Duodenal mucosa (tissue), 2 donors: ENCODE data around the gene LYPD6.

Source experiments
- H3K27ac ChIP-seq: one replicate; pipeline ENCODE4 v1.7.0; 2013; ENCODE audit warnings: low read depth, low read length
- H3K27me3 ChIP-seq, 2 donors: one replicate each; pipeline ENCODE4 v1.7.0; 2013; ENCODE audit warnings: low read length in 2 of 2, control low read depth in 1 of 2; ENCODE audit not compliant: insufficient read depth in 2 of 2, control insufficient read depth in 1 of 2
- H3K36me3 ChIP-seq, 2 donors: one replicate each; pipeline ENCODE4 v1.7.0; 2013; ENCODE audit warnings: low read length in 2 of 2, control low read depth in 1 of 2; ENCODE audit not compliant: insufficient read depth in 2 of 2, control insufficient read depth in 1 of 2
- H3K4me1 ChIP-seq, 2 donors: one replicate each; pipeline ENCODE4 v1.7.0; 2013; ENCODE audit warnings: low read length in 2 of 2, control low read depth in 1 of 2; ENCODE audit not compliant: insufficient read depth in 2 of 2, control insufficient read depth in 1 of 2
- H3K4me3 ChIP-seq, 2 donors: one replicate each; pipeline ENCODE4 v1.7.0; 2013; ENCODE audit warnings: low read length in 2 of 2, low read depth in 1 of 2
- H3K9ac ChIP-seq, 2 donors: one replicate each; pipeline ENCODE4 v1.7.0; 2013; ENCODE audit warnings: low read length in 2 of 2, low read depth in 1 of 2
- H3K9me3 ChIP-seq, 2 donors: one replicate each; pipeline ENCODE4 v1.7.0; 2013; ENCODE audit warnings: low read length in 2 of 2, control low read depth in 1 of 2; ENCODE audit not compliant: control insufficient read depth in 1 of 2

LYPD6 gene

DNA sequence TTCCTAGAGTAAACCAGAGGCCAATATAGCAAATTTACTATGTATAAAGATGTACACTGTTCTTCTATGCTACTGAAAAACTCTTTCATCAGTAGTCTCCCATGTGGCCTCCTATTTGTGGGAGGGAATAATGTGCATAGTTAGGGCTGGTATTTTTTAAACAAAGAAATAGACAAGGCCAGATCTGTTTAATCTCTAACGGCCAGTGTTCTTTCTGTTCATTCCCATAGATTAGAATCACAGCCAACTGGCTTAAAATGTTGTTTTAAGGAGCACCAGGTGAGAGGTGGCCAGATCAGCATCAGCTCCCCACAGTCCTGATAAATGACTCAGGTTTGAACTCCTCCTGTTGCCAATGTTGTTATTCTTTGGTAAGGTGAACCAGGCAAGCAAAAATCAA, 12.1 kb downstream of the LYPD6 start:
- Histone ChIP-seq H3K4me3 (no peak overlapping the region), H3K27ac (no peak overlapping the region), H3K4me1 (no peaks in the 10 kb centered on the region), H3K27me3 (no peaks in the 10 kb centered on the region), H3K9ac (no peak overlapping the region), H3K36me3 (no peaks in the 10 kb centered on the region), H3K9me3 (no peaks in the 10 kb centered on the region)

DNA sequence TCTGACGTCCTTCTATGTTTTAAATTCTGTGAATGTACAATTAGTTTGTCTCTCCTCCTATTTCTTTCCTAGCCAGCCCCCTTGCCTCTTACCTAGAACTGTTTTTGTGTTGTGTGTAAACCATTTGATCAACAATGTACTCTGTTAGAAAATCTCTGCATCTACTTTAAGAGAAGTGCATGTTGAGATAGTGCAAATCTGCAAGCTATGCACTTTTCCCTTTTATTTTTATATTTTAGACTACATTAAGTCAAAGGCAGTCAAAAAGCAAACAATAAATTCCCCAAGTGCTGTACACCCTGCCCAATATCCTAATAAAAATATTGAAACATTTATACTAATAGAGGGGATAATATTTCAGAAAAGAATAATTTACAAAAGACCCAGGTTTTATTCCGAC, 13.7 kb downstream of the LYPD6 start:
- Histone ChIP-seq H3K27ac (no peak overlapping the region), H3K4me3 (no peak overlapping the region), H3K9me3 (no peaks in the 10 kb centered on the region), H3K36me3 (no peaks in the 10 kb centered on the region), H3K27me3 (no peaks in the 10 kb centered on the region), H3K4me1 (no peaks in the 10 kb centered on the region), H3K9ac (no peak overlapping the region)

DNA sequence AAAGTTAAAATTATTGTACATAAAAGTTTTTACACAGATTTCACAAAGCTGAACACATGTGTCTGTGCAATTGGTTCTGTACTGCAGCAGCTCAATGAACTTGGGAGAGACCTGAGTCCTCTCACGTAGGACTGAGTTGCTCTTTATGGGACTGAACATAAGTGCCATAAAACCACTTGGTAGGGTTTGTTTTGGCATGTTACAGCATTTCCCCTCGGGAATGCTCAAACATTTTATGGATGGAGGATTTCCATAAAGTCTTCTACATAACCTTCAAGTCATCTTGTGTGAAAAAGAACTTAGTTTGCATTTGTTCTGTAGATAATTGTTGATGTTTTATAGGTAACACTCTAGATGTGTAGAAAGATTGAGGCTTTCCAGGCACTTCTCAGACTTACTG, 15.9 kb downstream of the LYPD6 start:
- no peak overlapping the region for H3K9ac ChIP-seq
- H3K9me3 ChIP-seq = no peaks in the 10 kb centered on the region
- H3K4me1 ChIP-seq = no peaks in the 10 kb centered on the region
- no peaks in the 10 kb centered on the region for H3K27me3 ChIP-seq
- no peaks in the 10 kb centered on the region for H3K36me3 ChIP-seq
- no peak overlapping the region for H3K27ac ChIP-seq
- no peak overlapping the region for H3K4me3 ChIP-seq

DNA sequence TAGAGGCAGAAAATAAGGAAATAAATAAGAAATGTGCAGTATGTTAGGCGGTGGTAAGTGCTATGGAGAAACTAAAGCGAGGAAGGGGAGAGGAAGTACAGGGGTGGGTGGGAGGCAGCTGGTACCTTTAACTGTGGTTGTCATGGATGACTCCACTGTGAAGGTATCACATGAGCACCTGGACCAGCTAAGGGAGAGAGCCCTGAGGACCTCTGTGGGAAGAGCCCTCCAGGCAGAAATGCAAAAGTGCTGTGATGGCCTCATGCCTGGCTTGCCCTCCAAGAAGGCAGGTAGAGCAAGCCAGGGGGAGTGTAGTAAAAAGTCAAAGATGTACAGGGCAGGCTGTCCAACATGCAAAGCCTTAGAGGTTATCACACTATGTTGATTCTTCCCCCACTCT, 17.9 kb downstream of the LYPD6 start:
- Histone ChIP-seq H3K9ac (no peak overlapping the region), H3K4me1 (no peaks in the 10 kb centered on the region), H3K27me3 (no peaks in the 10 kb centered on the region), H3K4me3 (no peak overlapping the region), H3K27ac (no peak overlapping the region), H3K36me3 (no peaks in the 10 kb centered on the region), H3K9me3 (no peaks in the 10 kb centered on the region)

DNA sequence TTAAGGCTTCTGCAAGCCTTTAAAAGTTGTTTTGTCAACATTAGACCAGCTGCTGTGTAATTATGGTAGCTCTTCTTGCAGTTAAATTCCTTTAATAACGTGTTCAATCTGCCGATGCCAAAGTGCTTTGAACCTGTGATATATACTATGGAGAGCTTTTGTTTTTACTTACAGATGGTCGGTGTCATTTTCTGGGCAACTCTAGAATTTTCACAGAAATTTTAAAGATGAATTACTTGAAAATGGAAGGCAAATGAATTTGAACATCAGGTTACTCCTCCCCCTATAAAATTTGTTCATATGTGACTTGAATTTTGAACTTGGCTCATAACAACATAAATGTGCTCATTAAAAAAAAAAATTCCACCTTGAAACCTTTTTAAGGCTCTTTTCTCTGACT, 23.0 kb downstream of the LYPD6 start:
- peaks cover 5 to 7% of the 10 kb centered on the region in 2 donors for H3K4me1 ChIP-seq
- H3K36me3 ChIP-seq = no peaks in the 10 kb centered on the region
- no peak overlapping the region for H3K4me3 ChIP-seq
- H3K27ac ChIP-seq = no peak overlapping the region
- no peak overlapping the region for H3K9ac ChIP-seq
- H3K9me3 ChIP-seq = no peaks in the 10 kb centered on the region
- H3K27me3 ChIP-seq = no peaks in the 10 kb centered on the region

DNA sequence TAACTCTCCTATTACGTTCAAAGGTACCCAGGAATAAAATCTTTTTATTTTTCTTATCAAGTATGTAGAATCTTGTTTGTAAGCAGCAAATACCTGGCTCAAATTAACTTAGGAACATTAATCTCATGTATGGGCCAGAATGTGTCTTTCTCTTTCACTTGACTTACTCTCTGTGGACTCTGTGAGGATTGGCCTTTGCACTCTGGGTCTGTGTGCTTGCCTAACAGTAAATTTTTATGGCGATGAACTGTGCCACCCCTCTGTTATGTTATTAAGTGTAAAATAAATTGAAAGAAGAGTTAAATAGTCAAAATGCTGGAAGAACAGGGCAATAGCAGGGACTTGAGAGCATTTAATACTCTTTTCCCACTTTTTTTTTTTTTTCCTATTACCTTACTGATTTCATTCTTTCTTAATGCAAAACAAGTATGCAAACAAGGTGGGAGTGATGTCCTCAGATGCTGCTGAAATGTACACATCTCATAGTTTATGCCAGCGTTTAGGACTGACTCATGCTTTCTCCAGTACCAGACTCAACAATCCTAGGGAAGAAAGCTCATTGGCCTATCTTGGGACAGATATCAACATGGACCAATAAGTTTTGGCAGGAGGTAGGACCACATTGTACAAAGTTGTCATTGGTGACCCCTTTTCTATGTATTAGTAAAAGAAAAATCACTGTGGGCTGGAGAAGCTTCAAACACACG, 25.5 kb downstream of the LYPD6 start:
- H3K9me3 ChIP-seq = no peaks in the 10 kb centered on the region
- H3K9ac ChIP-seq = no peak overlapping the region
- no peaks in the 10 kb centered on the region for H3K27me3 ChIP-seq
- peaks cover 5 to 7% of the 10 kb centered on the region in 2 donors for H3K4me1 ChIP-seq
- no peaks in the 10 kb centered on the region for H3K36me3 ChIP-seq
- H3K27ac ChIP-seq = no peak overlapping the region
- no peak overlapping the region for H3K4me3 ChIP-seq

DNA sequence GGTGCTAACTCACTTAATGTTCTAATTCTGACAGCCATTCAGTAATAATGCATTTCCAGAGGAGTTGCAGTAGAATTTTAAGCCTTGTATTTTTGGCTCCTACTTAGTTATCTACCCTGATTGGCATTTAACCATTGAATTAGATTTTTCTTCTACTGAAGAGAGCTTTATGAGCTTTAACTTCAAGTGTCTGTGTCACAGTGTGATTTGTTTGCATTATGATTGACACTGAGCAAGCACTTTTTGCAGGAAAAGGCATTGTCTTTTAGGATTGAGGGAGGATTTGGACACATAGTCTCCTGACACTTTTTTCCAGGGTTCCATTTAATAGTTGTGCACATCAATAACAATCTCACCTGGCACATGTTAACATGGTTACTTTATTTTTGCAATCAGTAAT, 26.7 kb downstream of the LYPD6 start:
- Histone ChIP-seq H3K27ac (no peak overlapping the region), H3K9ac (no peak overlapping the region), H3K4me3 (no peak overlapping the region), H3K36me3 (no peaks in the 10 kb centered on the region), H3K9me3 (no peaks in the 10 kb centered on the region), H3K4me1 (peaks cover 5 to 7% of the 10 kb centered on the region in 2 donors), H3K27me3 (no peaks in the 10 kb centered on the region)

DNA sequence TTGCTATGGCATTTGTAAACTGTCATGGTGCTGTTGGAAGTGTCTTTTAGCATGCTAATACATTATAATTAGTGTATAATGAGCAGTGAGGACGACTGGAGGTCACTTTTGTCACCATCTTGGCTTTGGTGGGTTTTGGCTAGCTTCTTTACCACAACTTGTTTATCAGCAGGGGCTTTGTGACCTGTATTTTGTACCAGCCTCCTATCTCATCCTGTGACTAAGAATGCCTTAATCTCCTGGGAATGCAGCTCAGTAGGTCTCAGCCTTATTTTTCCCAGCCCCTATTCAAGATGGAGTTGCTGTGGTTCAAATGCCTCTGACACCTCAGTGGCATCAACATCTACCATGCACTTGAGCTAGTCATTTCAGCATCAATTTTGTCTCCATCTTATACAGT, 29.7 kb downstream of the LYPD6 start:
- no peaks in the 10 kb centered on the region for H3K9me3 ChIP-seq
- H3K27ac ChIP-seq = no peak overlapping the region
- no peak overlapping the region for H3K4me3 ChIP-seq
- peaks cover 5 to 7% of the 10 kb centered on the region in 2 donors for H3K4me1 ChIP-seq
- no peaks in the 10 kb centered on the region for H3K27me3 ChIP-seq
- H3K36me3 ChIP-seq = no peaks in the 10 kb centered on the region
- H3K9ac ChIP-seq = no peak overlapping the region

DNA sequence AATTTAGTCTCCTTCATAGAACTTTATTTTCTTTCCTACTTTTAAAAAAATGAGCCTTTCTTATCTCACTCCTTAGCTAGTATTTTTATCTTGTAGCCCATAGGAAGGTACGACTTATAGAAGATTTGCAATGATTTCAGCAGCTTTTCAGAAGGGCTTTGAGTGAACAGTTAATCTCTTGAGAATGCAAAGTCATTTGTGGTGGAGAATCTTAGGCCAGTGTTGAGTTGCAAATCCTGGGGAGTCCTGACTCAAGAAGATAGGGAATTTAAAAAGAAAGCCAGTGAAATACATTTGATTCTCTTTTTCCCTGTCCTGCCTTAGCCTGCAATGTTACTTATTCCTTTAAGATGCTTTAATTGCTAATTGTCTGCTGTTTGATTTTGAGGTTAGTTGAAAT, 33.6 kb downstream of the LYPD6 start:
- Histone ChIP-seq H3K27ac (no peak overlapping the region), H3K9ac (no peak overlapping the region), H3K36me3 (no peaks in the 10 kb centered on the region), H3K9me3 (no peaks in the 10 kb centered on the region), H3K4me1 (peaks cover 3 to 10% of the 10 kb centered on the region in 2 donors), H3K27me3 (no peaks in the 10 kb centered on the region), H3K4me3 (no peak overlapping the region)

DNA sequence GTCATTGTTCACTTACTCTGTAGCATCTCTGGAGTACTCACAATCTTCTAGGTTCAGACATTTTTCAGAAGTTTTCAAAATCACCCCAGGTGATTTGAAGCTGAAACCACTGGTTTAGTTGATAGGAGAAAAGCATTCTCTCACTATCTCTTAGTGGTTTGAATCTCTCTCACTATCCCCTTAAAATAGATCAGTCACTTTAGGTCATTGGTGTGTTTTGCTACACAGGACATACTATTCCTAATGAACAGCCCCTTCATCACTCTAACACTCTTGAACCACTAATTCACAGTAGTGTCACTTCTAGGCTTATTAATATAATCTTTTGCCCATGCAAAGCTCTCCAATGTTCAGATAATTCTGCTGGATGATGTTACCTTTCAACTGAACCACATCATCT, 34.5 kb downstream of the LYPD6 start:
- Histone ChIP-seq H3K9ac (no peak overlapping the region), H3K4me1 (peaks cover 3 to 10% of the 10 kb centered on the region in 2 donors), H3K36me3 (no peaks in the 10 kb centered on the region), H3K27me3 (no peaks in the 10 kb centered on the region), H3K9me3 (no peaks in the 10 kb centered on the region), H3K27ac (no peak overlapping the region), H3K4me3 (no peak overlapping the region)
